A549 (cell line): ENCODE results near the gene FAM50B. TPM values are rescaled to one million over a fixed set of nuclear protein-coding genes. Genes with fewer than 3 reads are reported as not detected.

ENCODE experiments used
- ATAC-seq, 2 experiments: fragments of 200-7000 bp in 1 of 2; fragments of >200 bp in 1 of 2; cut with Nextera tagmentation in 1 of 2; cut with Tn5 transposase in 1 of 2; 3 replicates each; pipeline versions ENCODE4 v1.8.0 to v1.9.1; 2018 to 2020; ENCODE audit warnings: mild to moderate bottlenecking in 1 of 2, moderate library complexity in 1 of 2
- CTCF ChIA-PET: fragments of 300-600 bp; sonication (Branson Sonifier 250); formaldehyde crosslinking; extraction: SDS; loops from one replicate; lab custom pipeline; 2021; ENCODE audit warnings: antibody characterized with exemption, inconsistent platforms; lab: Yijun Ruan, JAX
- POLR2A ChIA-PET: fragments of 350-600 bp; formaldehyde crosslinking; extraction: SDS; loops from one replicate; lab custom pipeline; 2021; ENCODE audit warnings: antibody characterized with exemption, inconsistent platforms; lab: Yijun Ruan, JAX
- DNase-seq, 2 experiments: peaks; one replicate each; pipeline versions ENCODE4 v3.0.0 to v3.0.0-alpha.2; 2011 to 2016; ENCODE audit warnings: low read depth in 1 of 2, low spot score in 1 of 2
- FAIRE-seq: peaks from 2 replicates; lab custom pipeline; 2011; peaks lifted over from hg19 to GRCh38; lab: Jason Lieb, UNC
- H3K27ac ChIP-seq, 2 experiments: fragments of >200 bp; sonication (Bioruptor Twin); formaldehyde crosslinking; 3 replicates each; pipeline ENCODE4 v1.5.1; 2016 to 2017
- H3K4me1 ChIP-seq: fragments of >200 bp; sonication (Bioruptor Twin); formaldehyde crosslinking; 3 replicates; pipeline ENCODE4 v1.6.1; 2016
- H3K4me2 ChIP-seq: fragments of >200 bp; sonication (Bioruptor Twin); formaldehyde crosslinking; 3 replicates; pipeline ENCODE4 v1.6.1; 2016
- H3K4me3 ChIP-seq: fragments of >200 bp; sonication (Bioruptor Twin); formaldehyde crosslinking; 3 replicates; pipeline ENCODE4 v1.5.1; 2016
- H3K9me3 ChIP-seq: fragments of >200 bp; sonication (Bioruptor Twin); formaldehyde crosslinking; 3 replicates; pipeline ENCODE4 v1.6.1; 2016
- BHLHE40 ChIP-seq: IDR thresholded peaks from 2 replicates; pipeline ENCODE4 v1.6.1; 2012; ENCODE audit warnings: low read depth, low read length, inconsistent platforms
- CBX8 ChIP-seq: fragments of 200-600 bp; sonication (generic); IDR thresholded peaks from 2 replicates; pipeline ENCODE4 v1.6.1; 2016
- CHD2 ChIP-seq: fragments of 150-350 bp; IDR thresholded peaks from 2 replicates; pipeline ENCODE4 v1.6.1; 2014; ENCODE audit warnings: low read length; ENCODE audit not compliant: partially characterized antibody
- EHMT2 ChIP-seq: fragments of 200-600 bp; sonication (generic); IDR thresholded peaks from 2 replicates; pipeline ENCODE4 v1.6.1; 2016; ENCODE audit warnings: antibody characterized with exemption, low read depth, mild to moderate bottlenecking, moderate library complexity
- ESRRA ChIP-seq: fragments of 150-350 bp; IDR thresholded peaks from 2 replicates; pipeline ENCODE4 v1.6.1; 2014; ENCODE audit warnings: mild to moderate bottlenecking, low read length, borderline replicate concordance
- FOSB ChIP-seq: fragments of 250-450 bp; sonication (Bioruptor Pico); IDR thresholded peaks from 2 replicates; pipeline ENCODE4 v1.5.0; 2020; ENCODE audit warnings: mild to moderate bottlenecking, moderate library complexity
- FOSL2 ChIP-seq, 2 experiments: fragments of 450-650 bp in 1 of 2; fragments of >200 bp in 1 of 2; sonication (Bioruptor Twin) in 1 of 2; formaldehyde crosslinking; IDR thresholded peaks; 2 replicates each; pipeline versions ENCODE4 v1.5.0 to v1.6.1; 2016 to 2020; ENCODE audit warnings: mild to moderate bottlenecking in 1 of 2, moderate library complexity in 1 of 2
- GATA3 ChIP-seq: IDR thresholded peaks from 2 replicates; pipeline ENCODE4 v1.6.1; 2012; ENCODE audit warnings: borderline replicate concordance
- HOXB13 ChIP-seq: fragments of 250-450 bp; sonication (Bioruptor Pico); IDR thresholded peaks from 2 replicates; pipeline ENCODE4 v1.5.0; 2020; ENCODE audit warnings: low read depth, mild to moderate bottlenecking, moderate library complexity
- MAFK ChIP-seq: fragments of 450-650 bp; IDR thresholded peaks from 2 replicates; pipeline ENCODE4 v1.6.1; 2014; ENCODE audit not compliant: partially characterized antibody
- MAZ ChIP-seq: fragments of 150-350 bp; IDR thresholded peaks from 2 replicates; pipeline ENCODE4 v1.6.1; 2014; ENCODE audit warnings: antibody characterized with exemption, low read depth, low read length, borderline replicate concordance
- NFE2L2 ChIP-seq: fragments of 150-350 bp; conservative IDR thresholded peaks from 2 replicates; pipeline ENCODE4 v1.6.1; 2014; ENCODE audit warnings: low read length
- POLR2A ChIP-seq: IDR thresholded peaks from 2 replicates; pipeline ENCODE4 v1.6.1; 2012; ENCODE audit warnings: mild to moderate bottlenecking, low read length
- RAD21 ChIP-seq, 2 experiments: fragments of >200 bp in 1 of 2; sonication (Bioruptor Twin) in 1 of 2; formaldehyde crosslinking in 1 of 2; IDR thresholded peaks in 1 of 2; conservative IDR thresholded peaks in 1 of 2; 2 replicates in 1 of 2; 3 replicates in 1 of 2; pipeline ENCODE4 v1.6.1; 2012 to 2018; ENCODE audit warnings: inconsistent platforms in 1 of 2
- RCOR1 ChIP-seq: fragments of 150-350 bp; IDR thresholded peaks from 2 replicates; pipeline ENCODE4 v1.6.1; 2014; ENCODE audit warnings: antibody characterized with exemption, low read length, low read depth
- SMC3 ChIP-seq: fragments of >200 bp; sonication (Bioruptor Twin); formaldehyde crosslinking; IDR thresholded peaks from 3 replicates; pipeline ENCODE4 v1.6.1; 2018; ENCODE audit warnings: inconsistent platforms
- WGBS: methylation state at CpG from one replicate; pipeline ENCODE4 v1.1.6; 2017; ENCODE audit errors: missing lambda C conversion rate; 5-methylcytosine and 5-hydroxymethylcytosine counted together
- polyA plus RNA-seq, 4 experiments: library from polyadenylated mRNA; depleted of rRNA in 3 of 4; stranded (reverse); fragments of >200 nt; fragmentation: RNase III in 1 of 4; extraction: RNeasy Plus Mini Kit Qiagen cat#74134 plus additional on column Dnase treatment in 1 of 4; gene quantifications; 2 replicates in 3 of 4; 3 replicates in 1 of 4; pipeline ENCODE4 v1.2.3, GENCODE V29; 2011 to 2017
- TF ChIP-seq, protein P1 (sequence below): fragments of 200-600 bp; sonication (generic); IDR thresholded peaks from 2 replicates; pipeline ENCODE4 v1.6.1; 2016; ENCODE audit warnings: antibody characterized with exemption, mild to moderate bottlenecking, moderate library complexity
- TF ChIP-seq, protein P2 (sequence below): fragments of >200 bp; sonication (Bioruptor Twin); formaldehyde crosslinking; IDR thresholded peaks from 2 replicates; pipeline ENCODE4 v1.6.1; 2016
- TF ChIP-seq, protein P3 (sequence below): fragments of 250-450 bp; sonication (Bioruptor Pico); IDR thresholded peaks from 2 replicates; pipeline ENCODE4 v1.5.0; 2020; ENCODE audit warnings: low read depth, mild to moderate bottlenecking, moderate library complexity
- TF ChIP-seq, protein P4 (sequence below): IDR thresholded peaks from 2 replicates; pipeline ENCODE4 v1.6.1; 2012

FAM50B gene
- polyA plus RNA-seq, 2 of the 4 experiments (the other 2 are of a cell fraction) = 5.1 to 6.4 TPM

DNA sequence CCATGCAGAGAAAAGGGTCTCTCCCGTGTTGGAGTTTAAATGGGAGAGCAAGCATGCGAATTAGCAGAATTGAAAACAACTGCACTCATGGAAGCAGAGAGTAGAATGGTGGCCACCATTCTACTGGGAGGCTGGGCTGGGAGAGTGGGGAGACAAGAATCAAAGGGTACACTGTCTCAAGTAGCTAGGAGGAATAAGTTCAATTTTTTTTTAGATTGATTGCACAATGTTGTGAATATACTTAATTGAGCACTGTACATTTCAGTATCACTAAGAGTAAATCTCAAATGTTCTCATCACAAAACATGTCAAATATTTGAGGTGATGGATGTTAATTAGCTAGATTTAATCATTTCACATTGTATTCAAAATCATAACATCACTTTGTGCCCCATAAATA lies 34.6 kb upstream of the FAM50B start:
- H3K4me1 ChIP-seq = peaks cover 22% of the 10 kb centered on the region
- WGBS = 96% methylated on average over 2 of the region's 2 CpGs
- no peak overlapping the region for H3K4me3 ChIP-seq
- CTCF ChIA-PET = interaction anchor here (1.4 to 2.1 kb wide), 3 partner anchors 11 to 119 kb away, joined by 4 to 9 read pairs (median 8); partner anchors contain the start of gene FAM50B
- no peak overlapping the region for H3K4me2 ChIP-seq
- FAIRE-seq (no peak), DNase-seq (no peak), ATAC-seq (no peak)
- no peaks in the 10 kb centered on the region for H3K9me3 ChIP-seq
- TF ChIP-seq CHD2 (no peak), SMC3 (no peak), MAFK (no peak), HOXB13 (CRISPR knock-in tag) (no peak), RCOR1 (no peak), NFE2L2 (no peak), CBX8 (no peak), GATA3 (no peak)
- TF ChIP-seq, protein P1, sequence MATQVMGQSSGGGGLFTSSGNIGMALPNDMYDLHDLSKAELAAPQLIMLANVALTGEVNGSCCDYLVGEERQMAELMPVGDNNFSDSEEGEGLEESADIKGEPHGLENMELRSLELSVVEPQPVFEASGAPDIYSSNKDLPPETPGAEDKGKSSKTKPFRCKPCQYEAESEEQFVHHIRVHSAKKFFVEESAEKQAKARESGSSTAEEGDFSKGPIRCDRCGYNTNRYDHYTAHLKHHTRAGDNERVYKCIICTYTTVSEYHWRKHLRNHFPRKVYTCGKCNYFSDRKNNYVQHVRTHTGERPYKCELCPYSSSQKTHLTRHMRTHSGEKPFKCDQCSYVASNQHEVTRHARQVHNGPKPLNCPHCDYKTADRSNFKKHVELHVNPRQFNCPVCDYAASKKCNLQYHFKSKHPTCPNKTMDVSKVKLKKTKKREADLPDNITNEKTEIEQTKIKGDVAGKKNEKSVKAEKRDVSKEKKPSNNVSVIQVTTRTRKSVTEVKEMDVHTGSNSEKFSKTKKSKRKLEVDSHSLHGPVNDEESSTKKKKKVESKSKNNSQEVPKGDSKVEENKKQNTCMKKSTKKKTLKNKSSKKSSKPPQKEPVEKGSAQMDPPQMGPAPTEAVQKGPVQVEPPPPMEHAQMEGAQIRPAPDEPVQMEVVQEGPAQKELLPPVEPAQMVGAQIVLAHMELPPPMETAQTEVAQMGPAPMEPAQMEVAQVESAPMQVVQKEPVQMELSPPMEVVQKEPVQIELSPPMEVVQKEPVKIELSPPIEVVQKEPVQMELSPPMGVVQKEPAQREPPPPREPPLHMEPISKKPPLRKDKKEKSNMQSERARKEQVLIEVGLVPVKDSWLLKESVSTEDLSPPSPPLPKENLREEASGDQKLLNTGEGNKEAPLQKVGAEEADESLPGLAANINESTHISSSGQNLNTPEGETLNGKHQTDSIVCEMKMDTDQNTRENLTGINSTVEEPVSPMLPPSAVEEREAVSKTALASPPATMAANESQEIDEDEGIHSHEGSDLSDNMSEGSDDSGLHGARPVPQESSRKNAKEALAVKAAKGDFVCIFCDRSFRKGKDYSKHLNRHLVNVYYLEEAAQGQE = no peak
- TF ChIP-seq, protein P2, sequence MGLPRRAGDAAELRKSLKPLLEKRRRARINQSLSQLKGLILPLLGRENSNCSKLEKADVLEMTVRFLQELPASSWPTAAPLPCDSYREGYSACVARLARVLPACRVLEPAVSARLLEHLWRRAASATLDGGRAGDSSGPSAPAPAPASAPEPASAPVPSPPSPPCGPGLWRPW = no peak
- H3K27ac ChIP-seq = peak overlapping the region in 1 of 2 experiments; percentile 81; a peak in 1 of 6 replicates
- POLR2A ChIA-PET = no interaction called here

DNA sequence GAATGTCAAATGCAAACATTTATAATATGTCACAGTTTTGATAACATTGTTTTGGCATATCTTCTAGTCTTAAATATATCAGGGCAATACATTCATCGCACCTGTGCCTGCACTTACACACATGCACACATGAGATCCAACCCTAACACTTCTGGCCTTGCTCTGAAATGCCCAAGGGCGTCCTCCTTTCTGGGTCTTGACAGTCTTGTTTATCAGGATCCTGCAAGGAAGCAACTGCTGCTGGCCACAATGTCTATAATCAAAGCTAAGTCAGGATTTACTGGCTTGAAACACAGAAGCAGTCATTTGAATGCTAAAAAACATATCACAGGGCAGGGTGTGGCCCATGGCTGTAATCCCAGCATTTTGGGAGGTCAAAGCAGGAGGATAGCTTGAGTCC lies 32.9 kb upstream of the FAM50B start:
- ATAC-seq (no peak), FAIRE-seq (no peak), DNase-seq (no peak)
- CTCF ChIA-PET = interaction anchor here (1.2 to 2.1 kb wide), 2 partner anchors 33 to 68 kb away, joined by 3 to 9 read pairs; partner anchors contain the start of gene FAM50B
- POLR2A ChIA-PET = no interaction called here
- WGBS = 79% methylated on average over 2 of the region's 2 CpGs
- Histone ChIP-seq H3K9me3 (no peaks in the 10 kb centered on the region), H3K4me3 (no peak overlapping the region), H3K4me1 (peaks cover 13% of the 10 kb centered on the region), H3K27ac (no peak overlapping the region), H3K4me2 (no peak overlapping the region)
- TF ChIP-seq BHLHE40 (no peak), FOSB (CRISPR knock-in tag) (no peak), FOSL2 (IDR thresholded peaks at IDR 0.05) (no peak), FOSL2 (CRISPR knock-in tag; IDR thresholded peaks at IDR 0.05) (no peak), MAZ (no peak), CHD2 (no peak), GATA3 (no peak)

DNA sequence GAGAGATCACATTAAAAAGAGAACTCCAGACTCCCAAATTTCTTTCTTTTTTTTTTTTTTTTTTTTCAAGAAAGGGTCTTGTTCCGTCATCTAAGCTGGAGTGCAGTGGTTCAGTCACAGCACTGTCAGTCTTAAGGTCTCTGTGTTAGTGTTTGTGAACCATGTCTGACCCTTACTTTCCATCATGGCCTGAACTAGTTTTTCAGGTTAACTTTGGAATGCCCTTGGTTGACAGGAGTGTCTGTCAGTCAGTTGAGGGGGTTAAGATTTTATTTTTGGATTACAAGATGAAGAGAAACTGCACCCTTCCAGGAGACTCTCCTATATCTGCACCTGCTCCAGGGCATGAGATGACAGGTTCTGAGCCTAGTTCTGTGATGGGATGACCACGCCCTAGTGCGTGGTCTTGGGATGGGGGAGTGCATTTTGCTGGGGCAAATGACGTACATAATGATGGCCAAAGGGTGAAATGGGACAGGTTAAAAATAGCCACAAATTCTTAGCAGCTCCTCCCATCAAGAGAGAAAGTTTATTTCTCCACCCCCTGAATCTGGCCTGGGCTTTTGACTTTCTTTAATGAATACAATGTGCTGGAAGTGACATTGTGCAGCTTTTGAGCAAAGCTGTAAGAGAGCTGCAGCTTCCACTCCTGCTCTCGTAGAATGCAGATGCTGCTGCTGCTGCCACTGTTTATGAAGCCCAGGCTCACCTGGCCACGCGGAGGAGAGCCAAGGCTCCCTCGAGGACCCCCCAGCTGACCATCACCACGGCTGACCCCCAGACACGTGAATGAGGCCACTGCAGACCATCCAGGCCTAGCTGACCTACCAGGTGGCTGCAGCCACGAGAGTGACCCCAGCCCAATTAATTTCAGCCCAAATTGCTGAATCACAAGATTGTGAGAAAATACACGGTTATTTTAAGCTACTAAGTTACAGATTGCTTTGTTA lies 29.7 kb upstream of the FAM50B start:
- Histone ChIP-seq H3K4me2 (no peak overlapping the region), H3K4me1 (no peaks in the 10 kb centered on the region), H3K27ac (no peak overlapping the region), H3K4me3 (no peak overlapping the region), H3K9me3 (no peaks in the 10 kb centered on the region)
- TF ChIP-seq, protein P3, sequence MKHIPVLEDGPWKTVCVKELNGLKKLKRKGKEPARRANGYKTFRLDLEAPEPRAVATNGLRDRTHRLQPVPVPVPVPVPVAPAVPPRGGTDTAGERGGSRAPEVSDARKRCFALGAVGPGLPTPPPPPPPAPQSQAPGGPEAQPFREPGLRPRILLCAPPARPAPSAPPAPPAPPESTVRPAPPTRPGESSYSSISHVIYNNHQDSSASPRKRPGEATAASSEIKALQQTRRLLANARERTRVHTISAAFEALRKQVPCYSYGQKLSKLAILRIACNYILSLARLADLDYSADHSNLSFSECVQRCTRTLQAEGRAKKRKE (CRISPR knock-in tag) = no peak
- TF ChIP-seq ESRRA (no peak), POLR2A (no peak), RAD21 (conservative IDR thresholded peaks at IDR 0.05 in 1 of 2, IDR thresholded peaks at IDR 0.05 in 1 of 2) (no peak), NFE2L2 (no peak), EHMT2 (no peak)
- TF ChIP-seq, protein P4, sequence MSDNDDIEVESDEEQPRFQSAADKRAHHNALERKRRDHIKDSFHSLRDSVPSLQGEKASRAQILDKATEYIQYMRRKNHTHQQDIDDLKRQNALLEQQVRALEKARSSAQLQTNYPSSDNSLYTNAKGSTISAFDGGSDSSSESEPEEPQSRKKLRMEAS = no peak
- ChIA-PET POLR2A (no interaction called here), CTCF (interaction anchor here (0.7 to 2.4 kb wide), 4 partner anchors 11 to 87 kb away, joined by 3 to 9 read pairs (median 5); partner anchors contain the start of gene FAM50B)
- FAIRE-seq (no peak), DNase-seq (no peak), ATAC-seq (no peak)
- 73% methylated on average over 12 of the region's 12 CpGs for WGBS
